ENCODE data around the gene FUT7.

GRCh38 chr9:136981588-136982231 is 50.2 kb downstream of the FUT7 start:
- no peak for TF ChIP-seq CTCF (CRISPR knock-in tag; IDR thresholded peaks at IDR 0.05)
- TF ChIP-seq ZNF704 (CRISPR knock-in tag; IDR thresholded peaks at IDR 0.05; ENCODE audit: borderline replicate concordance): no peak
